HL-60 (cell line): Measurements from ENCODE around the gene ANKRD33B.

Experiments
- GABPA ChIP-seq: IDR thresholded peaks from 2 replicates; pipeline ENCODE4 v1.6.1; 2012; ENCODE audit warnings: low read depth
- POLR2AphosphoS5 ChIP-seq: IDR thresholded peaks from 2 replicates; pipeline ENCODE4 v1.6.1; 2012; ENCODE audit warnings: low read depth
- TF ChIP-seq, protein P1 (sequence below): IDR thresholded peaks from one replicate; pipeline ENCODE4 v1.5.1; 2011; ENCODE audit warnings: low read length, control low read depth, inconsistent platforms; ENCODE audit not compliant: insufficient read depth
- TF ChIP-seq, protein P2 (sequence below): IDR thresholded peaks from 2 replicates; pipeline ENCODE4 v1.6.1; 2012; ENCODE audit warnings: low read depth; ENCODE audit not compliant: insufficient replicate concordance

DNA sequence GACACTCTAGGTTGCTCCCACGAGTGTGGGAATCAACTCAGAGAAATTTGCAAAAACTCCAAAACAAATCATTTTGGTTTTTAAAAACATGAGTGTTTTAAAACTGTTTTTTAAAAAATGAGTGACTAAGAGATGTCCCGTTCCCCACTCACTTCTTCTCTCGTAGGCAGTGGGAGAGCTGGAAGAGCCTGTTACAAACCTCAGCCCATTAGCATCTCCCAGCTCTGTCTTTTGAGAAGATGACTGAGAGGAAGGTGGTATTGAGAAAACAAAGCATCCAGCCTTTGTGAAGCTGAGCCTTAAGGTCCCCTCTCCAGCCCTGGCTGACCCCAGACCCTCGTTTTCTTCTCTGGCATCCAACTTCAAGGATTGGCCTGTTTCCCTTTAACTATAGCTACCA lies 4.7 kb upstream of the ANKRD33B start:
- TF ChIP-seq, protein P1, sequence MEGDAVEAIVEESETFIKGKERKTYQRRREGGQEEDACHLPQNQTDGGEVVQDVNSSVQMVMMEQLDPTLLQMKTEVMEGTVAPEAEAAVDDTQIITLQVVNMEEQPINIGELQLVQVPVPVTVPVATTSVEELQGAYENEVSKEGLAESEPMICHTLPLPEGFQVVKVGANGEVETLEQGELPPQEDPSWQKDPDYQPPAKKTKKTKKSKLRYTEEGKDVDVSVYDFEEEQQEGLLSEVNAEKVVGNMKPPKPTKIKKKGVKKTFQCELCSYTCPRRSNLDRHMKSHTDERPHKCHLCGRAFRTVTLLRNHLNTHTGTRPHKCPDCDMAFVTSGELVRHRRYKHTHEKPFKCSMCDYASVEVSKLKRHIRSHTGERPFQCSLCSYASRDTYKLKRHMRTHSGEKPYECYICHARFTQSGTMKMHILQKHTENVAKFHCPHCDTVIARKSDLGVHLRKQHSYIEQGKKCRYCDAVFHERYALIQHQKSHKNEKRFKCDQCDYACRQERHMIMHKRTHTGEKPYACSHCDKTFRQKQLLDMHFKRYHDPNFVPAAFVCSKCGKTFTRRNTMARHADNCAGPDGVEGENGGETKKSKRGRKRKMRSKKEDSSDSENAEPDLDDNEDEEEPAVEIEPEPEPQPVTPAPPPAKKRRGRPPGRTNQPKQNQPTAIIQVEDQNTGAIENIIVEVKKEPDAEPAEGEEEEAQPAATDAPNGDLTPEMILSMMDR: no peak
- no peak for TF ChIP-seq POLR2AphosphoS5
- TF ChIP-seq, protein P2, sequence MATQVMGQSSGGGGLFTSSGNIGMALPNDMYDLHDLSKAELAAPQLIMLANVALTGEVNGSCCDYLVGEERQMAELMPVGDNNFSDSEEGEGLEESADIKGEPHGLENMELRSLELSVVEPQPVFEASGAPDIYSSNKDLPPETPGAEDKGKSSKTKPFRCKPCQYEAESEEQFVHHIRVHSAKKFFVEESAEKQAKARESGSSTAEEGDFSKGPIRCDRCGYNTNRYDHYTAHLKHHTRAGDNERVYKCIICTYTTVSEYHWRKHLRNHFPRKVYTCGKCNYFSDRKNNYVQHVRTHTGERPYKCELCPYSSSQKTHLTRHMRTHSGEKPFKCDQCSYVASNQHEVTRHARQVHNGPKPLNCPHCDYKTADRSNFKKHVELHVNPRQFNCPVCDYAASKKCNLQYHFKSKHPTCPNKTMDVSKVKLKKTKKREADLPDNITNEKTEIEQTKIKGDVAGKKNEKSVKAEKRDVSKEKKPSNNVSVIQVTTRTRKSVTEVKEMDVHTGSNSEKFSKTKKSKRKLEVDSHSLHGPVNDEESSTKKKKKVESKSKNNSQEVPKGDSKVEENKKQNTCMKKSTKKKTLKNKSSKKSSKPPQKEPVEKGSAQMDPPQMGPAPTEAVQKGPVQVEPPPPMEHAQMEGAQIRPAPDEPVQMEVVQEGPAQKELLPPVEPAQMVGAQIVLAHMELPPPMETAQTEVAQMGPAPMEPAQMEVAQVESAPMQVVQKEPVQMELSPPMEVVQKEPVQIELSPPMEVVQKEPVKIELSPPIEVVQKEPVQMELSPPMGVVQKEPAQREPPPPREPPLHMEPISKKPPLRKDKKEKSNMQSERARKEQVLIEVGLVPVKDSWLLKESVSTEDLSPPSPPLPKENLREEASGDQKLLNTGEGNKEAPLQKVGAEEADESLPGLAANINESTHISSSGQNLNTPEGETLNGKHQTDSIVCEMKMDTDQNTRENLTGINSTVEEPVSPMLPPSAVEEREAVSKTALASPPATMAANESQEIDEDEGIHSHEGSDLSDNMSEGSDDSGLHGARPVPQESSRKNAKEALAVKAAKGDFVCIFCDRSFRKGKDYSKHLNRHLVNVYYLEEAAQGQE: no peak
- no peak for TF ChIP-seq GABPA
